NCI-H1048 (cell line): ENCODE results near the gene ZNF705A.
"Not testable (repeated sequence)": the region's sequence is repeated elsewhere in the genome, so short reads cannot be mapped to it uniquely, and the experiment has no call there.

Experiments used
- DNase-seq: peaks from one replicate; lab custom pipeline; 2025; lab: John Stamatoyannopoulos, UW

Gene ZNF705A

GRCh38 chr12:8156845-8157244 lies at the start of gene ZNF705A:
TSS of gene ZNF705A (plus strand) at chr12:8157015. CDS start at chr12:8172626, 15,611 bp downstream.
- DNase-seq = no peak

DNA sequence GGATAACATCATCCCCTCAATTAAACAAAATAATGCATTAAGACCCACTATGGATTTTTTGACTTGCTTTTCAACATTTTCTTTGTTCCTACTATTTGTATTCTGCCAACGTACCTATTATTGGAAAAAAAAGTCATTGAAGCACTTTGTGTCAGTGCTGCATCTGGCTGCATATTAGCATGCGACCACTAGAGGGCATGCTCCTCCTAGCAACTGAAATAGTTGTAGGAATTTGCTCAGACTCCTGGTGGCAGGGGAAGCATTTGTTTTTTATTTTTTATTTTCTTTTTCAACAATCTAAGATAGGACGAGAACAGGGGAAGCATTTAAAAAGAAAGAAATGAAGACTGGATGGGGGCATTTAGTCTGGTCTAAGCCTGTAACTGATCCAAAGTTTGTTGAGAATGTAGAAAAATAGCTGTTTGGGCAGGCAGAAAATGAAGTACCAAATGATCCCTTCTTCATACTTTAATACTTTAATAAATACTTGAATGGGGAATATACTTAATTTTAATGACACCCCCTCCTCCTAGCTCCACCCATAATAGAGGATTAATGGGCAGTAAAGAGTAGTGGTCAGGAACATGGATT lies 47.9 kb upstream of the ZNF705A start:
- DNase-seq = peak; percentile 63

- not testable (repeated sequence) for DNase-seq
Observed at GRCh38 chr12:8113117-8113516, 43.7 kb upstream of the ZNF705A start.

- DNase-seq = no peak
Observed at GRCh38 chr12:8120072-8120713, 36.6 kb upstream of the ZNF705A start.

GRCh38 chr12:8123124-8123912 lies 33.5 kb upstream of the ZNF705A start, which contains the start of gene CLEC4A:
TSS of gene CLEC4A (plus strand) at chr12:8123617. CDS start at chr12:8123879, 262 bp downstream.
- no peak for DNase-seq

DNA sequence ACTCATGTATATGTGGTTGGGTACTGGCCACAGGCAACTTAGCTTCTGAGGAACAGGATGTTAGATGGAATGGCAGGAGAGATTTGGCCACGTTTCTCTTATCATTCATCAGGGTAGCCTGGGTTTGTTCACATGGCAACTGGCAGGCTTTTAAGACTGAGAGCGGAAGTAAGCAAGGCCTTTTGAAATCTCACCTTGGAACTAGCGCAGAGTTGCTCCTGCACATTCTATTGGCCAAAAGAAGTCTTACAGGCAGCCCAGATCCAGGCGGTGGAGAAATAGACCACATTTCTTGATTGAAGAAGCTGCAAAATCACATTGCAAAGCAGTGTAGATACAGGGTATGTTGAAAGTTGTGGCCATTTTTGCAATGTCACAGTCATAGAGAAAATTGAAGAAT lies 29.7 kb upstream of the ZNF705A start:
- DNase-seq = no peak

- not testable (repeated sequence) for DNase-seq
Observed at GRCh38 chr12:8133636-8134397, 23.0 kb upstream of the ZNF705A start.

DNA sequence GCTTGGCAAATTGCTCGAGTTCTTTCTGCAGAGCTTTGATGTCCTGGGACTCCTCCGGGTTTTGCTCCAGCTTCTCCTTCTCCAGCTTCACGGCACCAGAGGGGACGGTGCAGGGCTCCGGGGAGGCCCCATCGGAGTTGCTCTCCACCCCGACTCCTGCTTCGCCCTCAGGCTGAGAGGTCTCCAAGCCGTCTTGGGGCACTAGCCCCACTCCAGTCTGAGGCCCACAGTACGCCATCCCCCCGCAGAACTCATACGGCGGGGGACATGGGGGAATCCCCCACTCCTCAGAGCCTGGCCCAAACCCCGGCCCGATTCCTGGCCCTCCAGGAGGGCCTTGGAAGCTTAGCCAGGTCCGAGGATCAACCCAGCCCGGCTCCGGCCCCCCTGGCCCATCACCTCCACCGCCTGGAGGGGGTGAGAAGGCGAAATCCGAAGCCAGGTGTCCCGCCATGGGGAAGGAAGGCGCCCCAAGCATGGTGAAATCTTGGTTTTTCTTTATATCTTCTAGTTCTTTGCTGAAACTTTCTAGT lies 22.4 kb upstream of the ZNF705A start:
- DNase-seq = not testable (repeated sequence)

DNA sequence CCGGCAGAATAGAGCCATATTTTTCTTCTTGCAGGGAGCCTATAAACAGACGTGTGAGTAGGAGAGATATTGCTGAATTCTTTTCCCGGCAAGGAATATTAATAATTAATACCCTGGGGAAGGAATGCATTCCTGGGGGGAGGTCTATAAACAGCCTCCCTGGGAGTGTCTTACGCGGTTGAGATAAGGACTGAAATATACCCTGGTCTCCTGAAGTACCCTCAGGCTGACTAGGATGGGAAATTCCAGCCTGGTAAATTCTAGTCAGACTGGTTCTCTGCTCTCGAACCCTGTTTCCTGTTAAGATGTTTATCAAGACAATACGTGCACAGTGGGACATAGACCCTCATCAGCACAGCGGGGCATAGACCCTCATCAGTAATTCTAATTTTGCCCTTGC lies 15.2 kb upstream of the ZNF705A start:
- DNase-seq = not testable (repeated sequence)

- DNase-seq = no peak
Observed at GRCh38 chr12:8143261-8143660, 13.6 kb upstream of the ZNF705A start.

GRCh38 chr12:8145754-8146441 lies 10.9 kb upstream of the ZNF705A start:
- no peak for DNase-seq

DNA sequence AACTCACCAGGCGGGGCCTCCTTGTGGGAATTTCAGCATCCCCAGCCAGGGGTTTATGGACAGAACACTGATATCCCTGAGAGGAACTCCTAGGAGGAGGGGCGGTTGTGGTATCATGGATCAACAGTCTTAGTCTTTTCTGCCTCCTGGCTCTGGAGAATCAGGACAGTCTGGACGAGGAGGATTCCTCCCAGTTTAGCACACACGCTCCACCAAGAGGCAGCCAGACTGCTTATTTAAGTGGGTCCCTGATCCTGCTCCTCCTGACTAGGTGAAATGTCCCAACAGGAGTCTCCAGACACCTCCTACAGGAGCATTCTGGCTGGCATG lies 10.4 kb upstream of the ZNF705A start:
- DNase-seq = no peak

DNA sequence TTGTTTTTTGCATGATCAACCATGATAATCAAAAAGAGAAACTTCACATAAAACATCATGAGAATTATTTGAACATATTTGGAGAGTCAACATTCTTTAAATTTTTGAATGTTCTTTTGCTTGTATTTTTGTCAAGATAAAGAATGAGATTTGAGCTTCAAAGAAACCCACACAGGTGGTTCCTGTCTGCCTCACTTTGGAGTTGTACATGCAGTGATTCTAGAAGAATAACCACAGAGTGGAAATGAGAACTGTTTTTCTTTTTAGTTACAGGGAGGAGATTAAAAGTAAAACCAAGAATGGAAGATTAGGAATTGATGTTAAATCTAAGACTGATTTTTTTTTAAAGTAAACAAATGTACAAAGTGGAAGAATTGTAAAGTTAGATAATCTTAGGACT lies 2.3 kb upstream of the ZNF705A start:
- DNase-seq = no peak

DNA sequence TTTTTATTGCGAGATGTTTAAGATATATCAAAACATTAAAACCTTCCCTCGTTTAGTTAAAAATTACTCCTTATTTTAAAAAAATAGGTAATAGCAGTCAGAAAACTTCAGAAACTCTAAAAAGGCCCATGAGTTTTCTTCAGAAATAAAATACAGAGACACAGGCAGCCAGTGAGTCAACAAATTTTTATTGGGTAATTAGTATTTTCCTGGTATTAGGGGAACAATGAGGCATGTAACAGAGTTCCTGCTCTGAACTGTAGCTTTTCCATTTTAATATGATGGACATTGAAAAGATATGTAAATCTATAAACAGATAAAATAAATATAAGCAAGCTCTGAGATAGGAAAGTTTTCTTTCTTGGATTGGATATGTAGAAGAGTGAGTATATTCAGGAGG lies 399 bp upstream of the ZNF705A start:
- DNase-seq = no peak

GRCh38 chr12:8157484-8158198 lies 826 bp downstream of the ZNF705A start:
- DNase-seq = no peak

- DNase-seq = not testable (repeated sequence)
Observed at GRCh38 chr12:8172911-8173310, 16.1 kb downstream of the ZNF705A start.

- not testable (repeated sequence) for DNase-seq
Observed at GRCh38 chr12:8179989-8180585, 23.3 kb downstream of the ZNF705A start.

DNA sequence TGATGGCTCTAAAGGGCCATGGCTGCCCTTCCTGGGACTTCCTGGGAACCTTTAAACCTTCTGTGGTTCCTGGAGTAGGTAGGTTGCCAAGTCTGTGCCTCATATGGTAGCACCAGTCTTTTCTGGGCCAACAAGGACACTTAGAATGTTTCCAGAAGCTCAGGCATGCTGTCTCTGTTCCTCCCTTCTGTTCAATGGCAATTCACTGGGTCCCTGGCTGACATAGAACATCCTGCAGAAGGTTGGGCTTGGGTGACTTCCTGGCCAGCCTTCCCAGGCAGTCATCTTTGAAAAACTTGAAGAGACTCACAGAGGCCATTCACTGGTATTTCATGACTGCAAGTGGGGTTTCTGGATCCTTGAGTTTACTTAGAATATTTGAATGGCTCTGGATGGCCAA lies 24.5 kb downstream of the ZNF705A start:
- not testable (repeated sequence) for DNase-seq

DNA sequence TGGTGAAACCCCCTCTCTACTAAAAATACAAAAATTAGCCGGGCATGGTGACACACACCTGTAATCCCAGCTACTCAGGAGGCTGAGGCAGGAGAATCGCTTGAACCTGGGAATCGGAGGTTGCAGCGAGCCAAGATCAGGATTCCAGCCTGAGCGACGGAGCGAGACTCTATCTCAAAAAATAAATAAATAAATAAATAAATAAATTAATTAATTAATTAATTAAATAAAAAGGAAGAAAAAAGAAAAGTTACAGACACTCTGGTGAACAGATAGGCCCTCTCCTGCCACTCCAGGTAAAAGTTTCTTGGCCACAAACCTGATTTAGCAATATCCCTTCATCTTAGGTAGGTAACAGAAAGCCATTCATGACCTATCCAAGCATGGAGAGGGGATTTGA lies 26.1 kb downstream of the ZNF705A start:
- not testable (repeated sequence) for DNase-seq

DNA sequence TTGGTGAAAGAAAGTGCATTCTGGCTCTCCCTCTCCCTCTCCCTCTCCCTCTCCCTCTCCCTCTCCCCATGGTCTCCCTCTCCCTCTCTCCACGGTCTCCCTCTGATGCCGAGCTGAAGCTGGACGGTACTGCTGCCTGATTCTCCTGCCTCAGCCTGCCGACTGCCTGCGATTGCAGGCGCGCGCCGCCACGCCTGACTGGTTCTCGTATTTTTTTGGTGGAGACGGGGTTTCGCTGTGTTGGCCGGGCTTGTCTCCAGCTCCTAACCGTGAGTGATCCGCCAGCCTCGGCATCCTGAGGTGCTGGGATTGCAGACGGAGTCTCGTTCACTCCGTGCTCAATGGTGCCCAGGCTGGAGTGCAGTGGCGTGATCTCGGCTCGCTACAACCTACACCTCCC lies 26.5 kb downstream of the ZNF705A start:
- DNase-seq = not testable (repeated sequence)
